HG02884 (cell line): Measurements from ENCODE around the gene LHFPL6.

Source experiments
- ATAC-seq: cut with Tn5 transposase; IDR thresholded peaks from one replicate; pipeline ENCODE4 v1.9.1; 2021; ENCODE audit warnings: mild to moderate bottlenecking, moderate library complexity; ENCODE audit not compliant: unreplicated experiment

The LHFPL6 gene

DNA sequence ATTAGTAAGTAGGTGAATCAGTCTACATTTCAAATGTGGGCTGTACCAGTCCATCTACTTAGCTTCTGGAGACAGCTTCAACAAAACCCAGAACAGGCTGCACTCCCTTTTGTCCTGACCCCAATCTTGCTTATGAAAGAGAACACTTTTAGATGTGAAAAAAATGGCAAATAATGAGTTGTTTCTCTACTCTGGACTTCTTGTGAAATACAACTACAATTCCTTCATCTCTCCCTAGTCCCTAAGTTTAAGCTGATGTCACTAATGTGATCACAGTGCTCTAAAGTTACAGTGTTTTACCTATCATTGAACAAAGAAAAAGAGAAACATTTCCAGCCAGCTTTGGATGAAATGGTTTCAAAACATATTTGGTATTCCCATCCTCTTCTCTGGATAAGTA is 183.9 kb downstream of the LHFPL6 start:
- no peak for ATAC-seq

DNA sequence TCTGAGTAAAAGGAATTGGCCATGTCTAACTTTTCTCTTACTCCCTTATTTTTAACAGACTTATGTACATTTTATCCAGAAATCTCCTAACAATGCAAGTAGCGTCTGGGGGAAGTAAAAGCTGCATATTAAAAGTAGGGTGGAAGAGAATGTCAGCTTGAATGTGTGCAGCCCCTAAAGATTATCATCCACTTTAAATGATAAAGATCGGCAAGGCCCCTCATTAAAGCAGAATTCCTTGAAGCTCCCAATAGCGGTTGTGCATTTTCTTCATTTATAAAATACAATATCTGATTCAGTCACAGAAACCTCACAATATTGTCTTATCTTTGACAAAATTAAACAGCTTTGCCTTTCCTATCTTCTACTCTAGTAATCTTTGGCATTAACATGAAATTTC is 184.6 kb downstream of the LHFPL6 start:
- no peak for ATAC-seq

DNA sequence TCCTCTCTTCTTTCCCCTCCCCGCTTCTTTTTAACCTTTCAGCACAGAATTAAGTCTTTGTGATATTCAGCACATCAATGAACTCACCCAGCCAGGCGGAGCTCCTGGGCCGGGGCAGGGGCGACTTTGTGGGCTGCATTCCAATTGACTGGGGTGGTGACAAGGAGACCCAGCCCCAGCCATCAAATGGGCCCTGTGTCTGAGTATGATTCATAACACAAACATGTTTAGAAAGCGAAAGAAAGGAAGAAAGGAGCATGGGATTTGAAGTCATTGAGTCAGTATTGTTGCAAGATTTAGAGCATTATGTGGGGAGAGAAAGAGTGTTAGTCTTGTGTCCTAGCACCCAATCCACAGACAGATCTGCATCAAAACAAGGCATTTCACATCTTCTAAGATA is 185.3 kb downstream of the LHFPL6 start:
- ATAC-seq, result no peak

DNA sequence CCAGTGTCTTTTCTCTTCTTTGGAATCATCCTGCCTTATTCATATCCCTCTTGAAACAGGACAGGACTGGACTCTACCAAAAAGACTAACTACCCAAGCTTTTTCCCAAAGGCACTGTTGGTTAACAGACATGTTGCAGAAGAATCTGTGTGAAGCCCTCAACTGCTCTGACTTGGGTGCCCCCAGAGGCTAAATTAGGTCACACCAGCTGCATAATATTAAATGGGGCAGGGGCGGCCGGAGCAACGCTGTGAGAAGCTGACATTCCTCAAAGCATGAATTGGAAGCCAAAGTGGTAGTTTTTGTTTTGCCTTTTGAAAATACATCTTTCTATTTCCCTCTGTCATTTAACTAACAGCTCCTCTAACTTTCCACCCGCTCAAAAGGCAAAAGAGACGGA is 185.9 kb downstream of the LHFPL6 start:
- no peak for ATAC-seq

DNA sequence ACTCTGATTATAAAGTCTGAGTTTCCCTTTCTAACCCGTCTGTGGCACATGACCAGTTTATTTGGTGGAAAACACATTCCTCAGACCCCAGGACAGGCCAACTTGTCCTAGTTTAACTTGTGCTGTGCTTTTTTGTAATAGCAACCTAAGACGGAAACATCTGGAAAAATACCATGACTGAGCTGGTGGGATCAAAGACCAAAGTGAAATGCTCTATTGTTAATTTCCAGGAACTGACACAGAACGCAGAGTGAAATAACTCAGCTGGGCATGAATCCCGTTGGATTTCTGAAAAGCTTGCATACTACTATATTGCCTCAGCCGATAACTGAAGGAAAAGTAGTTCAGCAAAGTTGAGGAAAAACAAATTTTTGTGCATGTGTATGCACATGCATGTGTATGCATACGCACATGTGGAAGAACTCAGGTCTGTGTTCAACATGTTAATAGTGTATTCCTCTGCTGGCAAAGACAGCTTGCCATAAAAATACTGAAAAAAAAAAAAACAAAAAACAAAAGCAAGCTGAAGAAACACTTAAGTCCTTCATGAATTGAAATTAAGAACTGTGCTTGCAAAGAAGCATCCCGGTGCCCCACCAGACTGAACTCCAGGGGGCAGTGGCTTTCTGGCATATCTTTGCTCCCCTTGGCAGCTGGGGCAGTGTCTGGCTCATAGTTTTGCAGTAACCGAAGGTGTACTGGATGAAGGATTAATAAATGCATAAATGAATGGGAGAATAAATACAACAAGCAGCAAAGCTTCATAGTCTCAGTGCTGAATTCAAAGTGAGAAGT is 187.8 kb downstream of the LHFPL6 start:
- no peak for ATAC-seq

DNA sequence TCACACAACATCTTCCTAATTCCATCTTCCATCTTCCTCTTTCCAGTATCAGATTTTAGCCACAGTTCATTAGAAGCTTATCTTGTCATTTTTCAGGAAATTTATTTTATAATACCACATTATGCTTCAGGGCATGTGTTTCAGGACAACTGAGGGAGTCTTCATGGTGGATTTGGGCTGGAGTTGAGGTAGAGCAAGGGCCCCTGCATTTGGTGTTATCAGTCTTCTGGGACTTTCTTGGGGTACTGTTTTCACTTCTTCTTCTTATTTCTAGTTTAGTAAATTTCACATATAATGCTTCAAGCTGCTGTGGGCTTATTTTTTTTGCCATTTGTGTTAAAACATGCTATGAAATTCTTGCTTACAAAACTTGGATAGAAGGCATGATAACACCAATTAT is 188.7 kb downstream of the LHFPL6 start:
- ATAC-seq, result no peak

DNA sequence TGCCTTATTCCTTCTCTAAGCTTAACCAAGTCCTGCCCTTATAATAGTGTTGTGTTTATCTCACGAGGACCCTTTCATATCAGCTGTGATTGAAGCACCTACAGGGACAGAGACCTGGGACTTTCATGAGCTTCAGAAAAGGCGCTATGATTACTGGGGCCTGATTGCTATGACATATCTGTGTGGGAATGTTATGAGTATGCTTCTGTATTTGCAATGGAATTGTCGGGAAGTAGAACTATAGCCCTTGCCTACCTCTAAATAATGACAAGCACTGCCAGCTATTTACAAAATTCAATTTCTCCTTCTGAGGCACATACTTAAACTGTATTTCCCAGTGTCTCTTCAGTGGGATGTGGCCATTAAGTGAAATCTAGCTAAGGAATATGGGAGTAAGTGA is 191.5 kb downstream of the LHFPL6 start:
- ATAC-seq, result no peak

DNA sequence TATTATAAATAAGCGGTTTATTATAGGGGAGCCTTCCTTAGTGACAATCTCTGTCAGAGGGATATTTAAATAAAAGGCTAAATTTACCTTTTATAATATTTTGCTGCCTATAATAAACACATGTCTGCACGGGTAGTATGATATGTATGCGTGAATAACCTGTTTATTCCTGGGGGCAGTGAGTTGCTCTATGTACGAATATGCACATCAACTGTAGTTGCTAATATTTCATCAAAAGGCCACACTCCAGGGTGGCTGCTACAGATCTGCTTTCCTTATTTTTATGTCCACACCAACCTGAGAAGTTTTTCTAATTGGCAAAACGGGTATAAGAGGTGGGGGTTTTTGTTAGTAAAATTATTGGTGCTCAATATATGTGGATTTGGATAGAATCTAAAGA is 192.0 kb downstream of the LHFPL6 start:
- ATAC-seq, result no peak

DNA sequence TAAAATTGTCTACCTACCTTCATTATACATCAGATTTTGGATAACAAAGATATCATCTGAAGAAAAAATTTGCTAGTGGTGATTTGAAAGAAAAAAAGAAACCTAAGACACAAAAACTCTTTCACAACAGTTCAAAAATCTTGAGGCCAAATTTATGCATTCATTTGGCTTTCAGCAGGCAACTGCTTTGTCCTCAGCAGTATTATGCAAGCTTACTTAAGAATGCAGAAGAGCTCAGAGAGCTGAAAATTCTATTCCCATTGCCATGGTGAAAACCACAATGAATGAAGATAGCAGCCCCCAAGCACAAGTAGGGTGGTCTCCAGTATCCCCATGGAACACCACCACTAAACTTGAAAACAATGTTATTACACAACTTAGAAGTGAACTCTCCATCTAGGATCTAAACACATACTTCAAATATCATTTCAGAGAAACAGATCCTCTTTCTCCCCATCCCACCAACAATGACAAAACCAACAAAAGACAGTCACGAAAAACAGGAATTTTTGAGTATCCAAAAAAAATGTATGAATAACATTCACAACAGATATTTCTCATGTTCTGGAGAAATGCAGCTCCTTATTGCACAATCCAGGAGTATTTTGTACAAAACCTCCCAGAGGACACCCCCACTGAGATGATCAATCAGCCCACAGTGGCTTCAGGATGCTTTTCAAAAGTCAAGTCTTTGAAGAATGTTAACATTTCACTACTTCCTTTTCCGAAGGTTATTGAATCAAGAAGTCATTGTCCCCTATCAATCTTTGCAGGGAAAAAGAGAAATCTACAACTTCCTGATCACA is 192.7 kb downstream of the LHFPL6 start:
- no peak for ATAC-seq

DNA sequence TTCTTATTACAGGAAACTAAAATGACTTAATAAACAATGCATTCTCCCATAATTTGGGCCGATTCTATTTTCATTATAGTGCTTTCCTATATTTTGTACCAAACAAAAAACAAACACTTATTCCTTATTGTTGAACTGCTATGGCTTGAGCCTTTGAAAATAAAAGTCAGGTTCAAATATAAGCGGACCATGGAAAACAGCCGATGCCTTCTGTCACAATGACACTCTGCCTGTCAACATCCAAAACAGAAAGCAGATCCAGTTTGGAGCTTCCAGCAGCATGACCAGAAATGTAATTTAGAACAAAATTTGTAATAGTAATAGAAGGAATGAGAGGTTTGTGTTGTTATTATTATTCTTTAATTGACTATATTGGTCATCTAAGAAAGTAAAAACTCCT is 194.5 kb downstream of the LHFPL6 start:
- ATAC-seq, result no peak

DNA sequence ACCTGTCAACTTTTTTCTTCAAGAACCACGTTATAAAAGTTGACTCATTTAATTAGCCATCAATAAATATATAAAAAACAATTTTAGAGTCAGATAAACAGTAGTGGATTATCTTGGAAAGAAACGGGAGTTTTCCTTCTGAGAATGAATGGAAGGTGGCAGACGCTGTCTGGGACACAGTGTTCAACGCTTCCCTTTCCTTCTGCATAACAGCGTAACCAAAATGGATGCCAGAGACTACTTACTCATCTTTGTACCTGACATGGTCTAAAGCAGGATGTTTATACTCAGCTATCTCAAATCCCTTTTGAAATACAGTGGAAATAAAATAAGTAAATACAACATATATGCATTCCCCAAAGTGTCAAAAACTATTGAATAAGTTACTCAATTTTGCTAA is 195.2 kb downstream of the LHFPL6 start:
- ATAC-seq, result no peak

DNA sequence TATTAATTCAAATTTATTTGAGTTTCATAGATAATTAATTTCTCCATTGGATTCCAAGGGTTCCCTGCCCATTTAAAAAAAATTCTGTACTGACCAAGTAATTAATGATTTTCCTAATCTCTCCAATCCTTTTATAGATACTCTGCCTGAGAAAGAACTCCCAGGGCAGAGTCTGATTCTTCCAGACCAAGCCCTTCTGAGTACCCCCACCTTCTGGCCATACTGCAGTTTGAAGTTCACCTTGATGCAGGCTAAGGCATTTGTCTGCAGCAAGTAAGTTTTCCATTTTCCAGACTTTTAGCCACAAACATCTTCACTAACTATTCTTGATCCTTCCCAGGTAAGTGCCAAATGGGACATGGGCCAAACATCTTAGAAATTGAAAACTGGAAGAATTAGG is 195.9 kb downstream of the LHFPL6 start:
- no peak for ATAC-seq

DNA sequence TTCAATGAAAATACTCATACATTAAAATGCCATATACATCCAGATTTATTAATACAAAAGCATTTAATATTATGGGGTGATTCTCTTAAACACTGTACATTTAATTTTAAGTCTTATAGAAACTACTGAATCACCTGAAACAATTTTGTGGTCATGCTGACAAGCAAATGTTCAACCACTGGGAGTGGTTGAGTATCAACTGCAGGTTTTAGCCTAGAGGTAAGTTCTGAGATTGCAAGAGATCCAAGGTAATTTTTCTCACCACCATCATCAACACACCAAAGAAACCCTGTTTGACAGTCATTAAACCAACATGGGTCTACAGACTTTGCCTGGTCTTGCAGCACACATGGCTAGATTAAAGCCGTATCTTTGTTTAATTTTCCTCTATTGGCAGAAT is 196.3 kb downstream of the LHFPL6 start:
- no peak for ATAC-seq

DNA sequence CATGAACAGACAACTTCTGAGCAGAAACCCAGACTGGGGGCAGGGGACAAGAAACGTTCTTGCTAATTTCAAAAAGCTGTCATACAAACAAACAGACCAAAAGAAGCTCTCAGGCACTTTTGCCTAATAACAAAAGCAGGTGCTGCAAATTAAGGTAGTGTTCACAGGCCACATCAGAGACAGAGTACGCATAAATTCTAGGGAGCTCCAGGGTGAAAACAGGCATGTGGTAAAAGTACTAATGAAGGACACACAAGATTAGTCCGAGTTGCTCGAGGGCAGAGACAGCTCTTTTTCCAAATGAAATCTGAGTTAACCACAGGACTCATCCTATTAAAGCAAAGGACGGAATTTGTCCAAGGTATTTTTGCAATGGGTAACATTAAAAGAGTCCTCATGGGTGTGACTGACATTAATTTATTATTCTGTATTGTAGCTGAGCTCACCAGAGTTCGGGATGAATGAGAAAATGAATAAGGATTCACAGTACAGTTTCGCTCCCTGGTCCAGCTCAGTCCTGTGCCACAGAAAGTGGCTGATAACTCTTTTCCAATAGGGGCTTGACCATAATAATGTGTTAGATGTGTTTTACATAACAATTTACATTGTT is 197.3 kb downstream of the LHFPL6 start:
- no peak for ATAC-seq

DNA sequence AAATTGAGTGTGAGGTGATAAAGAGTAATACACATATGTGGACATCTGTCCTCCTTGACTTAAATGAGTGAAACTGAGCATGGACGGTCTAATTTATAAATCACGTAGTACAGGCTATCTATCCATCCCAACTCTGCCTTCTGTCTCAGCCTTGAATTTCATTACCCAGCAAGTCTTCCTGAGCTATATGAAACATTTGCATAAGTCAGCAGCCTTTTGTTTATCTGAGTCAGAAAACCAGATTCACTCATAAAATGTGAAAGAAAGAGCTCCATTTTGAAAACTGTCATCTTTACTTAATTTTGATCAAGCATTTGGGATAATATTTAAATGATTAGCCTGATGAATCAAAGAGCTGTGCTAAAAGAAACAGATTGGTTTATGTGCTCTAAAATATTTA is 197.9 kb downstream of the LHFPL6 start:
- ATAC-seq, result no peak

DNA sequence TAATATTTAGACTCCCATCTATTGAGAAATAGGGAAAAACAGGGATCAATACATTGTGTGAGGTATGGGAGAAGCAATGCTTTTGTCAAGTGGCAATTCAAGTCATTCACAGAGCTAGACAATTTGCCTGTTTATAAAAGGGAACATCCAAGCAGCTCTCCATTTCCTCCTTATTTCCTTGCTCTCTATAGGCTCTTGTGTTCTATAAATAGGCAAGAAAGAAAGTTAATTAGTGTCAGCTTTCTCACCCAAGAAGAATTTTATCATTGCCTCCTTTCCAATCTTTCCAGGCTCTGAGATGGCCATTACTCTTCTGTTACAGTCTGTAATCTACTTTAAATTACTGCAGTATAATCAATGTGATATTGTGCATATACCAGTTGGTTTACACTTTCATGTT is 199.9 kb downstream of the LHFPL6 start:
- no peak for ATAC-seq

DNA sequence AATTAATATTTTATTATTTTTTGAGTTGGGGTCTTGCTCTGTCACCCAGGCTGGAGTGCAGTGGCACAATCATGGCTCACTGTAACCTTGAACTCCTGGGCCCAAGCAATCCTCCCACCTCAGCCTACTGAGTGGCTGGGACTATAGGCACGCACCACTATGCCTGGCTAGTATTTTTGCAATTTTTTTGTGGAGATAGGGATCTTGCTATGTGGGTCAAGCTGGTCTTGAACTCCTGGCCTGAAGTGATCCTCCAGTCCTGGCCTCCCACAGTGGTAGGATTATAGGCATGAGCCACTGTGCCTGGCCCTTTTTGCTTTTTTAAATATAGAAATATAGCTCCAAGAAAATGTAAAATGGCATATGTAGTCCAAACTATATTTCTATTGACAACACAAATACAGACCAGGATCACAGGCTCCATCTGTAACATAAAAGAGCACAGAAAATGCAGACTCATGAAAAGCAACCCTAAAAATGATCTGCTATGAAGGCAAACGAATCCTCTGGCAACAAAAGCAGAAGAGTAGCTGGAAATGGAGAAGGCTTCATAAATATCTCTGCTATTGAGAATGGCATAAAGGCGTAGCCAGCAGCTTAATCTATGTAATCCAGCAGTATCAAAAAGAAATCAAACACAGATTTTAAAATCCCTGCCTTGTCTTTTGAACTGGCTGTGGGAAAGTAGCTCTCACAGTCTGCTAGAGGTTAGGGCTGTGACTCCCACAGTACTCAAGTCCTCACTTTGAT is 200.6 kb downstream of the LHFPL6 start:
- no peak for ATAC-seq

DNA sequence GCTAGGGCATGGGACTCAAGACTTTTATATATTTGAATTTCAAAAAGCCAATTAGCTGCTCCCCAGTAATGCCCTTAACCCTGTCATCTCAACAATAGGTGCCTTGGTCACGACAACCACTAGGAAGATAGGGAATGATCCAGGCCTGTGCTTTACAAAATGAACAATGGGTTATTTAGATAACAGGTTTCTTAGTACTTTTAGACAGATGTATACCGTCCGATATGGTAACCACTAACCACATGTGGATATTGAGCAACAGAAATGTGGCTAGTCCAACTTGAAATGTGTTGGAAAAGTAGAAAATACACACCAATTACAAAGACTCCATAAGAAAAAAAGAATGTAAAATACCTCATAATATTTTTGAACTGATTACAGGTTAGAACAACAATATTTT is 201.2 kb downstream of the LHFPL6 start:
- ATAC-seq, result no peak

DNA sequence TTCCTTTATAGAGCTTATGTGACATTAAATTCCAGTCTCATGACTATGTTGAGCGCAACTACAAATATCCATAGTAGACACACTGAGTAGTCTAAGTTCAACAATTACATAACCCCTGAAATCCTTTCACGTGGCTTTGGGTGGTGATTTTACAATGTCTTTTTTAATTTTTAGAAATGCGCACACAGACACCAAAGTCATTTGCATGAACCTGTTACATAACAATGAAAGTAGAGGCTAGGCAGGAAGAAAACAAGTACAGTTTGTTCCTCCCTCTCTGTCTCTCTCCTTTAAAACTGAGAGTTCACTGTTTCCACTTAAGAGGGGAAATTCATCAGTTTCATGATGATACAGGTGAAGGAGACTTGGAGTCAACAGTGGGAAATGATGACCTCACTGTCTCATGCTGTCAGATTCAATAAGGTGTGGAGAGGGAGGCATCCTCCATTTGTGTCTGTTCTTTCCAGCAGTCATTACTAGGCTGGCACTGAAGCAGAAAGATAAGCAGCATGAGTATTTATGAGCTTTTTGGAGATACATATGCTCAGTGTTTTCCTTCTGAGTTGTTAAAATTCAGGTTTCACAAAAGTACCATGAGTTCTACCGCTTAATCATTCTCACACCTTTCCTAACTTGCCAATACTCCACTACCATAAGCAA is 201.8 kb downstream of the LHFPL6 start:
- no peak for ATAC-seq

DNA sequence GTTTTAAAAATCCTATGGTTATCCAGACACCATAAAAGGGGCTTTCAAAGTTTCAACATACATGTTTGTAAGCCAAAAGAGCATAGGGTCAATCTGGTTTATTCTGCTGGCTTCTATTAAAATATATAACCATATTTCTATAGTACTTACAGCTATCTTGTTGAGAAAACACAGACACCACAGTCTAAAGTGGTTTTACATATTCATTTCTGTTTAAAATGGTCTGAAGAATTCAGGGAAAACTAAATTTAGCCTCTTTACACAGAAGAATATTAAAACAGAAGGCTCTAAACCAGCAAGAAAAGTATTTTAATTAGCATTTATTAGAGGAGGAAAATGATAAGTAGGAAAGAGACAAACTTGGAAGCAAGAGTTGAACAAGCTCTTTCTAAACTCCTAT is 203.9 kb downstream of the LHFPL6 start:
- ATAC-seq, result no peak

DNA sequence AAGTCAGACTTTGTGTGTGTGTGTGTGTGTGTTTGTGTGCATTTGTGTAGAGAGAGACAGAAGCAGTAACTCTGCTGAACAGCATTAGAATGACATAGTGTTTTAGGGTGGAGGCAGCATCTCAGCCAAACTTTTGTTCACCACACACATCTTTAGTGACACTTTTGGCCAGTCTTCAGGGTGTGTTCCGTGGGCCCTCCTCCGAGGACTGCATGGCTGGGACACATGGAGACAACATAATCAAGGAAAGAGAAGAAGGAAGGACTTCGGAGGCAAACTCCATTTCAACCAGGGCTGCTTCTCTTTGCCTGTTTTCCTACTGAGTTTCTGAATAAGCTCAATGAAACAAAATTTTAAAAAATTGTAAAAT is 205.1 kb downstream of the LHFPL6 start:
- no peak for ATAC-seq
